HuH-7.5 (cell line): Measurements from ENCODE around the gene ARNT2.
"Not testable (repeated sequence)": the region's sequence is repeated elsewhere in the genome, so short reads cannot be mapped to it uniquely, and the experiment has no call there.

Experiments used
- DNase-seq: peaks from one replicate; pipeline ENCODE4 v3.0.0; 2011; ENCODE audit warnings: low spot score

ARNT2 gene

GRCh38 chr15:80404057-80404760, at the start of gene ARNT2:
TSS of gene ARNT2 (plus strand) at chr15:80404382. CDS start at chr15:80404516, 134 bp downstream.
- DNase-seq = peak; percentile 57

GRCh38 chr15:80367094-80367493, 37.1 kb upstream of the ARNT2 start:
- DNase-seq = peak; percentile 24

GRCh38 chr15:80367661-80368060, 36.5 kb upstream of the ARNT2 start:
- DNase-seq = no peak

GRCh38 chr15:80371924-80372323, 32.3 kb upstream of the ARNT2 start:
- no peak for DNase-seq

- no peak for DNase-seq
Measured at GRCh38 chr15:80374441-80374840, 29.7 kb upstream of the ARNT2 start.

GRCh38 chr15:80375968-80376891, 28.0 kb upstream of the ARNT2 start:
- no peak for DNase-seq

- no peak for DNase-seq
Measured at GRCh38 chr15:80379693-80380092, 24.5 kb upstream of the ARNT2 start.

- DNase-seq = no peak
Measured at GRCh38 chr15:80380154-80380553, 24.0 kb upstream of the ARNT2 start.

GRCh38 chr15:80382285-80382684, 21.9 kb upstream of the ARNT2 start:
- no peak for DNase-seq

GRCh38 chr15:80384432-80384831, 19.8 kb upstream of the ARNT2 start:
- no peak for DNase-seq

GRCh38 chr15:80386151-80386550, 18.0 kb upstream of the ARNT2 start:
- DNase-seq = no peak

- no peak for DNase-seq
Measured at GRCh38 chr15:80388326-80388725, 15.9 kb upstream of the ARNT2 start.

GRCh38 chr15:80389370-80389769, 14.8 kb upstream of the ARNT2 start:
- DNase-seq = no peak

- DNase-seq = not testable (repeated sequence)
Measured at GRCh38 chr15:80390942-80391341, 13.2 kb upstream of the ARNT2 start.

- no peak for DNase-seq
Measured at GRCh38 chr15:80395616-80396015, 8.6 kb upstream of the ARNT2 start.

- DNase-seq = no peak
Measured at GRCh38 chr15:80396096-80396495, 8.1 kb upstream of the ARNT2 start.

- DNase-seq = no peak
Measured at GRCh38 chr15:80399508-80399907, 4.7 kb upstream of the ARNT2 start.

GRCh38 chr15:80401456-80401855, 2.7 kb upstream of the ARNT2 start:
- DNase-seq = no peak

GRCh38 chr15:80402339-80402738, 1.8 kb upstream of the ARNT2 start:
- no peak for DNase-seq

GRCh38 chr15:80403712-80404056, 498 bp upstream of the ARNT2 start:
- DNase-seq = peak; percentile 45

- peak; percentile 29 for DNase-seq
Measured at GRCh38 chr15:80404761-80405553, 775 bp downstream of the ARNT2 start.

- DNase-seq = no peak
Measured at GRCh38 chr15:80405554-80405850, 1.3 kb downstream of the ARNT2 start.

- DNase-seq = no peak
Measured at GRCh38 chr15:80405970-80406369, 1.8 kb downstream of the ARNT2 start.
